OCI-LY3 (cell line): Measurements from ENCODE around the gene NAA30.

Experiments
- CTCF ChIP-seq: fragments of 200-600, 300-600 bp; sonication (generic); IDR thresholded peaks from 2 replicates; pipeline ENCODE4 v1.5.1; 2014; ENCODE audit warnings: antibody characterized with exemption, low read length, low read depth
- EZH2phosphoT487 ChIP-seq: fragments of 200-600 bp; shearing (Covaris generic); IDR thresholded peaks from 2 replicates; pipeline ENCODE4 v1.6.1; 2018; ENCODE audit warnings: antibody characterized with exemption, mixed run types, low read depth

- no peak for TF ChIP-seq CTCF
- no peak for TF ChIP-seq EZH2phosphoT487
These were observed 8.1 kb upstream of the NAA30 start for GRCh38 chr14:57382283-57382682.
